ENCODE results near the gene DMD.

The DMD gene

DNA sequence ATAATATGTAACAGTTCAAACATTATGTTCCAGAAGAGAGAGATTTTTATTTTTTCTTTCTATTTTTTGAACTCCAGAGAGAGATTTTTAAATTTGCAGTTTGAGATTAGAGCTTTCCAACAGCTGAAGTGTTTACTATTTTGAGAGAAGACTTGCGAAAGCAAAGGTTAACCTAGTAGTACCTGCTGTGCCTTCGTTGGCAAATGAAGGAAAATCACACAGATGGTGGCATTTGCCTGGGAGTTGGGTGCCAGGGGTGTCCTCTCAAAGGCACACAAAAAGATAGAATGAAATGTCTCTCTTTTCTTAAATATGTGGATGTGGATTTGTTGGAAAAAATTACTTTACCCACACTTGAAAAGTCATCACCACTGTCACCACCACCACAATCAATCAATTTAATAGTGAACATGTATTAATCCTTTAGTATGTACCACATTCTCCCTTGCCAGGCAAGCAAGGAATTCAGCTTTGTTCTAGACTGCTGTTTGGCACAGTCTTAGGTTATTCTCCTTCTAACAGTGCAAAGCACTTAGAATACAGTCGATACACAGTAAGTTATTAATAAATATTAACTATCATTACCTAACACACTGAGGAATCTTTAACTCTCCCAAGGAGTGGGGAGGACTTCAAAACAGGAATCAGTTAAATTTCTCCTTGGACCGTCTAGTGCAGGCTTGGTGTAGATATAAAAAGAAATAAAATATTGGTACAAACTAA lies 1301.3 kb downstream of the DMD start:
- DNase-seq (ENCODE audit: low read depth): no peak

DNA sequence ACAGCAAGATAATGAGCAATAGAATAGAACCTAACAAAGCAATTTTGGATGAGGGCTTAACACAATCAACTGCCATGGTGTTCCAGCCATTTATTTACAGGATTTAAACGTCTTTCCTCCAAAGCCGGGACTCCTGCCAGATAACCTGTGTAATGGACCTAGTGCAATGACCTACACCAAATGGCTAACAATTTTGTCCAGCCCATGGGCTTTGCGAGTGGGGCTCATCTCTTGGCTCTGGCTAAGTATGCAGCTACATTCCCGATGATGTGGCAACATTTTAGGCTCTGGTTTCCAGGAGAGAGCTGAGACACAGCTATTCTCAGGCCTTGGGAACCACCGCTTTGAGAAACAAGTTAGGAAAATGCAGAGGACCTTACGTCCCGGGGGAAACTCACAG lies 1317.2 kb downstream of the DMD start:
- no peak for DNase-seq (ENCODE audit: low read depth)
- no peak overlapping the region for H3K4me3 ChIP-seq (ENCODE audit: control insufficient read depth, low read depth, low read length)
- TF ChIP-seq, protein P1, sequence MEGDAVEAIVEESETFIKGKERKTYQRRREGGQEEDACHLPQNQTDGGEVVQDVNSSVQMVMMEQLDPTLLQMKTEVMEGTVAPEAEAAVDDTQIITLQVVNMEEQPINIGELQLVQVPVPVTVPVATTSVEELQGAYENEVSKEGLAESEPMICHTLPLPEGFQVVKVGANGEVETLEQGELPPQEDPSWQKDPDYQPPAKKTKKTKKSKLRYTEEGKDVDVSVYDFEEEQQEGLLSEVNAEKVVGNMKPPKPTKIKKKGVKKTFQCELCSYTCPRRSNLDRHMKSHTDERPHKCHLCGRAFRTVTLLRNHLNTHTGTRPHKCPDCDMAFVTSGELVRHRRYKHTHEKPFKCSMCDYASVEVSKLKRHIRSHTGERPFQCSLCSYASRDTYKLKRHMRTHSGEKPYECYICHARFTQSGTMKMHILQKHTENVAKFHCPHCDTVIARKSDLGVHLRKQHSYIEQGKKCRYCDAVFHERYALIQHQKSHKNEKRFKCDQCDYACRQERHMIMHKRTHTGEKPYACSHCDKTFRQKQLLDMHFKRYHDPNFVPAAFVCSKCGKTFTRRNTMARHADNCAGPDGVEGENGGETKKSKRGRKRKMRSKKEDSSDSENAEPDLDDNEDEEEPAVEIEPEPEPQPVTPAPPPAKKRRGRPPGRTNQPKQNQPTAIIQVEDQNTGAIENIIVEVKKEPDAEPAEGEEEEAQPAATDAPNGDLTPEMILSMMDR (conservative IDR thresholded peaks at IDR 0.05; ENCODE audit: control insufficient read depth, insufficient read depth, low read depth, low read length): no peak

More for the DNA sequence above, 1301.3 kb downstream of the DMD start:
- TF ChIP-seq, protein P1 (conservative IDR thresholded peaks at IDR 0.05; ENCODE audit: control insufficient read depth, insufficient read depth, low read depth, low read length): no peak
- no peak overlapping the region for H3K4me3 ChIP-seq (ENCODE audit: control insufficient read depth, low read depth, low read length)

DNA sequence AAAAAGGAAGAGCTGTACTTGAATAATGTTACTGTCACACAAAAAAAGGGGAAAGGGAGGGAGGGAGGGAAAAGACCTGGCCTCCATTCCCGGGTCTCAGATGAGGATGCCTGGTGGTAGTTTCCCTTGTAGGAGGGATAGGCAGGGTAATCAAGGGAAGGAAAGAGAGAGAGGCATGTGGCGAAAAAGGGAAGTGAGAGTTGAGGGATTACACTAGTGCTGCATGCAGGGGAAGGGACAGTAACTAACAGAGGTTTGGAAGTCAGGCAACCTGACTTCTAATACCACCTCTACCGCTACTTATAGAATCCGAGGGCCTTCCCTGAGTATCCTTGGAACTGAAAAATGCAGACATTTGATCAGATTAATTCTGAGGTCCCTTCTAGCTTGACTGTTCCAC lies 1317.8 kb downstream of the DMD start:
- DNase-seq (ENCODE audit: low read depth): no peak
- TF ChIP-seq, protein P1 (conservative IDR thresholded peaks at IDR 0.05; ENCODE audit: control insufficient read depth, insufficient read depth, low read depth, low read length): no peak

DNA sequence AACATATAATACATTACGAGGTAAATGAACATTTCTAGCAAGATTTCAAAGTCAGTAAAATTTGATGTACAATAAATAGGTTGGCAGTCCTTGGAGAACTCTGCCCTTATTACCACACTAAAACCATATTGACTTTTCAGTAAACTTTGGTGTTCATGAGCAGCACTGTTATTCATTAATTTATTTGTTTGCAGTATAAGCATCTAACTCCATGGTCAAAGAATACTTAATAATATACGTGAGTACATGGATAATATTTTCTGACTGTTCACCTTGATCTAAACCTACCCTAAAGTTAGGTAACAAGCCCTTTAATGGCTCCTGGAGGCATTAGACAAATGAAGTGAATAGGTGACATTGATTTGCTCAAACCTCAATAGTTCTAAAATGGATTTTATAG lies 1322.3 kb downstream of the DMD start:
- H3K4me3 ChIP-seq (ENCODE audit: control insufficient read depth, low read depth, low read length): no peak overlapping the region
- TF ChIP-seq, protein P1 (conservative IDR thresholded peaks at IDR 0.05; ENCODE audit: control insufficient read depth, insufficient read depth, low read depth, low read length): no peak
- no peak for DNase-seq (ENCODE audit: low read depth)

More for the DNA sequence above, 1317.8 kb downstream of the DMD start:
- H3K4me3 ChIP-seq (ENCODE audit: control insufficient read depth, low read depth, low read length): no peak overlapping the region

DNA sequence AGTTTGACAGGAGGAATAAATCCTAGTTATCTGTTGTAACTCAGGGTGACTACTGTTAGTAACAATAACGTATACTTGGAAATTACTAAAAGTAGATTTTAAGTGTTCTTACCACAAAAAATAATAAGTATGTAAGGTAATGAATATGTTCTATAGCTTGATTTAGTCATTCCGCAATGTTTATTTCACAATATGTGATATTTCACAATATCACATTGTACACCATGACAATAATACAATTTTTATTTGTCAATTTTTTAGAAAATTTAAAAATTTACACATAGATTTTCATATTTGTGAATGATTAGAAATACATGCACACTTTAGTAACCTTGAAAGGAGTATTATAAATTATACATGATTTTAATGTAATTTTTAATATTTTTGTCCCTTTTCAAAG lies 1326.8 kb downstream of the DMD start:
- TF ChIP-seq, protein P1 (conservative IDR thresholded peaks at IDR 0.05; ENCODE audit: control insufficient read depth, insufficient read depth, low read depth, low read length): no peak
- no peak for DNase-seq (ENCODE audit: low read depth)

DNA sequence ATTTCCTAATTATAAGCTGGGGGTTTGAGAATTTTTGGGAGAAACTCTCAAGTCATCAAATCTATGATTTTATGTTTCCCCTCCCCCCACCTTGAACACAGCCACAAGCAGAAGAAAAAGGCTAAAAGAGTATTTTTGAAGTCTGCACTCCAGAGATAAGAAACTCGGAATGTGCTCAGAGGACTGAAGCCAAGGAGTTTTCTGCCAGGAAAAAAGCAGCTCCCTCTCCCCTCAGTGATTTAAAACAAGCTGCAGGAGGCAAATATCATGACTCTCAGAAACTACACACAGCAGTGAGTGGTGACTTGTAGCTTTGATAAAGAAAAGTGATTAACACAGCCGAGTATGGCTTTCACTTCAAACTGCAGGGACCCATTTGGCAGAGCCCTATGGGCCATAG lies 1339.3 kb downstream of the DMD start:
- DNase-seq (ENCODE audit: low read depth): no peak
- TF ChIP-seq, protein P1 (conservative IDR thresholded peaks at IDR 0.05; ENCODE audit: control insufficient read depth, insufficient read depth, low read depth, low read length): no peak
- H3K4me3 ChIP-seq (ENCODE audit: control insufficient read depth, low read depth, low read length): no peak overlapping the region

More for the DNA sequence above, 1326.8 kb downstream of the DMD start:
- no peak overlapping the region for H3K4me3 ChIP-seq (ENCODE audit: control insufficient read depth, low read depth, low read length)

Data from fibroblast of mammary gland (primary cell).